HG02623 (cell line): ENCODE data around the gene PCBP3.

Source experiments
- ATAC-seq: cut with Tn5 transposase; IDR thresholded peaks from one replicate; pipeline ENCODE4 v1.9.1; 2021; ENCODE audit warnings: moderate library complexity; ENCODE audit not compliant: unreplicated experiment

PCBP3 gene

DNA sequence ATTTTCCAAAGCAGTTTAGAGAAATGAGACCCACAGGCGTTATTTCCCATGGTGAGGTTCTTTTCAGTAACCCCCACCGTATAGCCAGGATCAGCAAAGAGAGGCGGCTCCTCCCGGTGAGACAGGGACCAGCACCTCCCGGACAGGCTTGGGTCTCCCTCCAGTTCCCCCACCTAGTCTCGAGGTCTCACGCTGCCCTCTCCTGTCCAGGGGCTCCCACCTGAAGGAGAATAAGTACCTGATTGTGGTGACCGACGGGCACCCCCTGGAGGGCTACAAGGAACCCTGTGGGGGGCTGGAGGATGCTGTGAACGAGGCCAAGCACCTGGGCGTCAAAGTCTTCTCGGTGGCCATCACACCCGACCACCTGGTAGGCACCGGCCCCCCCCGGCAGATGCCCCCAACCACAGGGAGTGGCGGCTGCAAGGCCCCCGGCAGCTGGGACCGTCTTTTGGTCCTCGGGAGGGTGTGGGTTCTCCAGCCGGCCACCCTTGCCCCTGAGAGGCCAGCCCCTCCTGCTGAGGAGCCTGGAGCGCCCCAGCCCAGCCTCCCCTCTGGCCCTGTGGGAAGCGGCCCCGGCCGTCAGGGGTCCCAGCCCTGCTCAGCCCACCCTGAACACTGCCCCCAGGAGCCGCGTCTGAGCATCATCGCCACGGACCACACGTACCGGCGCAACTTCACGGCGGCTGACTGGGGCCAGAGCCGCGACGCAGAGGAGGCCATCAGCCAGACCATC lies 343.0 kb downstream of the PCBP3 start:
- no peak for ATAC-seq

- ATAC-seq, result no peak
Observed at GRCh38 chr21:45987121-45987711, 343.7 kb downstream of the PCBP3 start.

- no peak for ATAC-seq
Observed at GRCh38 chr21:45988366-45989347, 345.1 kb downstream of the PCBP3 start.

DNA sequence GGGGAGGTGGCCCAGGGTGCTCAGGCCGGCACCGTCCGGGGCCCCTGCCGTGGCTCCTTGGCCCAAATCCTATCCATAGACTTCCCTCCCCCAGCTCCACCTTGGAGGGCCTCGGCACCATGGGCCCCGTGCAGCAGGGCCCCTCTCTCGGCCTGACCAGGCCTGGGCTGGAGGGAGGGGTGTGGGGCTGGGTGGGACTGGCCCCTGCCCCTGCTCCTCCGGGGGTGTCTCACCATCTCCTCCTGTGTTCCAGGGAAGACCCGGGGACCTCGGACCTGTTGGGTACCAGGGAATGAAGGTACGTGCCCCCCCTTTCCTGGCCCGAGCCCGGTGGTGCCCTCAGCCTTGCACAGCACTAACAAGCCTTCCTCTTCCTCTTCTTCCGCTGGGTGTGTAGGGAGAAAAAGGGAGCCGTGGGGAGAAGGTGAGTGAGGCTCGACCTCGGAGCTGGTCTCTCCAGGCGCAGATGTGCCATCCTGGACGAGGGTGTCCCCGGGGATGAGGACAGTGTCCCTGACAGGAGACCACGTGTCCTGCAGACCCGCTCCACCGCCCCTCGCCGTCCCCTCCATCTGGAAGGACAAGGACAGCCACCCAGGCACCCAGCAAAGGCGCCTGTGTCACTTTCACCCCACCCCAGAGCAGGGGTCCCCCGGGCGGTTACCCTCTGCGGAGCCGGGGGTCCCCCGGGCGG lies 346.0 kb downstream of the PCBP3 start:
- ATAC-seq, result no peak

DNA sequence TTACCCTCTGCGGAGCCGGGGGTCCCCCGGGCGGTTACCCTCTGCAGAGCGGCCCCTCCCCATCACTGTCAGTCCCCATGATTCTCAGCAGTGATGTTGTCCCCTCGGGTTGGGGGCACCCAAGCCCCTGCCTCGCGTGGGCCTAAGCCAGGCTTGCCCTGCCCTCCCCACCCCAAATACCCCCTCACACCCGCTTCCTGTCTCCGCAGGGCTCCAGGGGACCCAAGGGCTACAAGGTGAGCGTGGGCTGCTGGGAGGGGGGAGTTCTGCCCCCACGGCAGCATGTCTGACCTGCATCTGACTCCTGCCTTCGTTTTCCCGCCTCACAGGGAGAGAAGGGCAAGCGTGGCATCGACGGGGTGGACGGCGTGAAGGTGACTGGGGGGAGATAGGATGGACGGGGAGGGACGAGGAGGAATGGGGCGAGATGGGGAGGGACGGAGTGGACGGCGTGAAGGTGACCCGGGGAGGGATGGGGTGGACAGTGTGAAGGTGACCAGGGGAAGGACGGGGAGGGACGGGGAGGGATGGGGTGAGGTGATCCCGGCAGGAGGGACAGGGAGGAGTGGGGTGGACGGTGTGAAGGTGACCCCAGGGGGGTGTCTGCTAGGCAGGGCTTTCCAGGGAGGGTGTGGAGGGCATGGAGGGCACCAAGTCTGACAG lies 346.7 kb downstream of the PCBP3 start:
- no peak for ATAC-seq

GRCh38 chr21:45990741-45991605 lies 347.4 kb downstream of the PCBP3 start:
- ATAC-seq, result no peak

DNA sequence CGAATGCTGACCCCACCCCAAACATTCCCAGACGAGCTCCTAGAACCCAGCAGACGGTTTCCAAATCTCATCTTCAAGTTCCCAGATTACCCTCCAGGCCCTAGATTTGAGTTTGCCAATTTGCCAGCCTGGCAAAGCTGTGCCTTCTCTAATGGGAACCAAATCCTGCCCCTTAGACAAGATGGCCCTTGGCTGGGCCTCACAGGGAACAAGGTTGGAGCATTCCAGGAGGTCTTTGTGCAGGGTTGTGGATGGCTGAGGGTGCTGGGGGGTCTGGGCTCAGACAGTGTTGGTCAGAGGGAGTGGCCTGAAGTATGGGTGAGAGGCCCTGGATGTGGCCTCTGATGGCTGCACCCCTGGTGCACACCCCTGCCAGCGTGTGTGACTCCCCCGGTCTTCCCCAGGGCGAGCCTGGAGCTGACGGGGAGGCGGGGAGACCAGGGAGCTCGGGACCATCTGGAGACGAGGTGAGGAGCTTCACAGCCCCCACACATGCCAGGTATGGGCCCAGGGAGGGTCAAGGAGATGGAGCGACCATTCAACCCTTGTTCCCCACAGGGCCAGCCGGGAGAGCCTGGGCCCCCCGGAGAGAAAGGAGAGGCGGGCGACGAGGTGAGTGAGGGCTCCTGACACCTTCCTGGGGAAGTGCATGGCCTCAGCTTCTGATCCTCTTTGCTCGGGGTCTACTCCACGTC lies 348.2 kb downstream of the PCBP3 start:
- ATAC-seq, result no peak
